ENCODE results near the gene NRARP. TPM values are rescaled to one million over a fixed set of nuclear protein-coding genes. Genes with fewer than 3 reads are reported as not detected.

NRARP gene
- total and polyA plus RNA-seq, 2 donors (not counting 1 experiment from before 2014, with no cell fraction given), result 5.7 to 11.5 TPM

DNA sequence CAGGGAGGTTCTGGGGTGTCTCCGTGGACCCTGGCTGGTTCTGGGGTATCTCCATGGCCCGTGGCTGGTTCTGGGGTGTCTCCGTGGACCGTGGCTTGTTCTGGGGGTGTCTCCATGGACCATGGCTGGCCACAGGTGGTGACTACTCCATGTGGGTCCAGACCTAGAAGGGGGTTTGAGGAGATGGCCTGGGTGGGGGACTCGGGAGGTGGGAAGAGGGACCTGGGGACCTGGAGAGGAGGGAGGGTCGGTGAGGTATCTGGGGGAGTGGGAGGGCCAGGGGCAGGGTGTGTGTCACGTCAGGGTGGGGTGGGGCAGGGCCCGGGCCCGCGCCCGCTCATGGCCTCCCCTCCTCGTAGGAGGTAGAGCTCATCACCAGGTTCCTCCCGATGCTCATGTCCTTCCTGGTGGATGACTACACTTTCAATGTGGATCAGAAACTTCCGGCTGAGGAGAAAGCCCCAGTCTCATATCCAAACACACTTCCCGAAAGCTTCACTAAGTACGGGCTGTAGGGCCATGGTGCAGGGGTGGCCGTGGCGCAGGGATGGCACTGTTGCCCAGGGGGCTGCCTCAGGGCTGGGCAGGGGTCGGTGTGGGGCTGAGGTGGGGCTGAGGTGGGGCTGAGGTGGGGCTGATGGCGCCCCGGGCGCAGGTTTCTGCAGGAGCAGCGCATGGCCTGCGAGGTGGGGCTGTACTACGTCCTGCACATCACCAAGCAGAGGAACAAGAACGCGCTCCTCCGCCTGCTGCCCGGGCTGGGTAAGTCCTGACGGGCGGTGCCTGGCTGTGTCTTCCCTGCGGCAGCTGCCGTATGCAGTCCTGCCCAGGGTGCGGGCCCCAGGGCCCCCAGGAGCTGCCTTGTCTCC lies 35.3 kb downstream of the NRARP start:
- Mint-ChIP-seq H3K4me1 (peaks cover 29% of the 10 kb centered on the region), H3K27me3 (no peaks in the 10 kb centered on the region), H3K9me3 (ENCODE audit: insufficient read depth) (no peaks in the 10 kb centered on the region), H3K4me3 (no peak overlapping the region), H3K27ac (no peak overlapping the region)
- ATAC-seq (ENCODE audit: low read depth) (no peak), DNase-seq (no peak)
- TF ChIP-seq, protein P1, sequence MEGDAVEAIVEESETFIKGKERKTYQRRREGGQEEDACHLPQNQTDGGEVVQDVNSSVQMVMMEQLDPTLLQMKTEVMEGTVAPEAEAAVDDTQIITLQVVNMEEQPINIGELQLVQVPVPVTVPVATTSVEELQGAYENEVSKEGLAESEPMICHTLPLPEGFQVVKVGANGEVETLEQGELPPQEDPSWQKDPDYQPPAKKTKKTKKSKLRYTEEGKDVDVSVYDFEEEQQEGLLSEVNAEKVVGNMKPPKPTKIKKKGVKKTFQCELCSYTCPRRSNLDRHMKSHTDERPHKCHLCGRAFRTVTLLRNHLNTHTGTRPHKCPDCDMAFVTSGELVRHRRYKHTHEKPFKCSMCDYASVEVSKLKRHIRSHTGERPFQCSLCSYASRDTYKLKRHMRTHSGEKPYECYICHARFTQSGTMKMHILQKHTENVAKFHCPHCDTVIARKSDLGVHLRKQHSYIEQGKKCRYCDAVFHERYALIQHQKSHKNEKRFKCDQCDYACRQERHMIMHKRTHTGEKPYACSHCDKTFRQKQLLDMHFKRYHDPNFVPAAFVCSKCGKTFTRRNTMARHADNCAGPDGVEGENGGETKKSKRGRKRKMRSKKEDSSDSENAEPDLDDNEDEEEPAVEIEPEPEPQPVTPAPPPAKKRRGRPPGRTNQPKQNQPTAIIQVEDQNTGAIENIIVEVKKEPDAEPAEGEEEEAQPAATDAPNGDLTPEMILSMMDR (IDR thresholded peaks at IDR 0.05), result no peak
- TF ChIP-seq EZH2 (IDR thresholded peaks at IDR 0.05; ENCODE audit: borderline replicate concordance, insufficient read depth, low read depth, low read length, poor library complexity, severe bottlenecking), result no peak
- POLR2A ChIA-PET, result interaction anchor here (0.6 to 1.1 kb wide), 6 partner anchors 9 to 502 kb away, joined by 3 to 11 read pairs (median 6); partner anchors contain the start of gene MAN1B1
- Histone ChIP-seq H3K27ac (ENCODE audit: low read length in 2 of 2) (no peak overlapping the region), H3K4me2 (replicated peaks; ENCODE audit: low read depth, low read length, poor library complexity, severe bottlenecking) (no peak overlapping the region), H3K79me2 (ENCODE audit: control insufficient read depth, insufficient read depth, low read length) (peaks cover 23% of the 10 kb centered on the region), H3K4me1 (ENCODE audit: control insufficient read depth in 2 of 2, insufficient read depth in 2 of 2, low read length in 2 of 2) (peaks cover 11 to 48% of the 10 kb centered on the region in 2 donors), H4K20me1 (ENCODE audit: control insufficient read depth, insufficient read depth, low read length, poor library complexity, severe bottlenecking) (peaks cover 33% of the 10 kb centered on the region), H3K9ac (ENCODE audit: low read length) (no peak overlapping the region), H3K27me3 (replicated peaks in 1 of 4; ENCODE audit: control extremely low read depth in 1 of 4, control insufficient read depth in 3 of 4, insufficient read depth in 4 of 4, low read length in 3 of 4) (no peaks in the 10 kb centered on the region), H3K9me3 (ENCODE audit: control extremely low read depth in 1 of 3, control insufficient read depth in 2 of 3, insufficient read depth in 1 of 3, low read length in 2 of 3) (no peaks in the 10 kb centered on the region), H3K4me3 (ENCODE audit: control extremely low read depth in 1 of 5, extremely low read depth in 1 of 5, insufficient read depth in 1 of 5, low read depth in 2 of 5, low read length in 4 of 5) (no peak overlapping the region), H3K36me3 (replicated peaks in 1 of 2; ENCODE audit: control extremely low read depth in 1 of 2, control insufficient read depth in 1 of 2, extremely low read depth in 1 of 2, insufficient read depth in 2 of 2, low read length in 1 of 2) (peaks cover 0 to 28% of the 10 kb centered on the region in 2 experiments), H2AFZ (ENCODE audit: insufficient read depth, low read depth, low read length, poor library complexity, severe bottlenecking) (no peak overlapping the region)
- CTCF ChIA-PET, result interaction anchor here (0.6 to 1.5 kb wide), 3 partner anchors 19 to 30 kb away, joined by 3 to 5 read pairs (median 4); no protein-coding TSS in a partner anchor
- intact Hi-C loops (cut with micrococcal nuclease), result no loop called here
- 94% methylated on average over 26 of the region's 34 CpGs for WGBS (ENCODE audit: insufficient coverage)

DNA sequence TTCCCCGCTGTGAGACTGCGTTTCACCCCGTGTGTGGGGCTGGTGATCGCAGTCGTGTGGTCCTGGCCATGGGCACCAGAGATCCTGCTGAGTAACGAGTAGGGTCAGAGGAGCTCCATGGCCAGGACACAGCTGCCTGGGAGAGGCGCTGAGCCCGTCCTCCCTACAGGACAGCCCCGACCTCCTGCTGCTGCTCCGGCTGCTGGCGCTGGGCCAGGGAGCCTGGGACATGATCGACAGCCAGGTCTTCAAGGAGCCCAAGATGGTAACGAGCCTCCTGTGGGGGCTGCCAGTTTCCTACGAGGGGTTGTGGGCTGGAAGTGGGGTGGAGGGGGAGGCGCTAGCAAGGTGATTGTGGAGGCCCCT lies 35.9 kb downstream of the NRARP start:
- CTCF ChIA-PET, result interaction anchor here (0.6 kb wide), 1 partner anchor 18 kb away, joined by 3 read pairs; no protein-coding TSS in a partner anchor
- H3K9me3 ChIP-seq (ENCODE audit: control extremely low read depth in 1 of 3, control insufficient read depth in 2 of 3, insufficient read depth in 1 of 3, low read length in 2 of 3), result no peaks in the 10 kb centered on the region

More for the DNA sequence above, 35.9 kb downstream of the NRARP start:
- Histone ChIP-seq H4K20me1 (ENCODE audit: control insufficient read depth, insufficient read depth, low read length, poor library complexity, severe bottlenecking) (peaks cover 33% of the 10 kb centered on the region), H3K36me3 (replicated peaks in 1 of 2; ENCODE audit: control extremely low read depth in 1 of 2, control insufficient read depth in 1 of 2, extremely low read depth in 1 of 2, insufficient read depth in 2 of 2, low read length in 1 of 2) (peaks cover 0 to 30% of the 10 kb centered on the region in 2 experiments), H3K4me1 (ENCODE audit: control insufficient read depth in 2 of 2, insufficient read depth in 2 of 2, low read length in 2 of 2) (peaks cover 11 to 44% of the 10 kb centered on the region in 2 donors), H3K4me3 (ENCODE audit: control extremely low read depth in 1 of 5, extremely low read depth in 1 of 5, insufficient read depth in 1 of 5, low read depth in 2 of 5, low read length in 4 of 5) (no peak overlapping the region), H3K27ac (ENCODE audit: low read length in 2 of 2) (no peak overlapping the region), H3K79me2 (ENCODE audit: control insufficient read depth, insufficient read depth, low read length) (peaks cover 17% of the 10 kb centered on the region), H3K27me3 (replicated peaks in 1 of 4; ENCODE audit: control extremely low read depth in 1 of 4, control insufficient read depth in 3 of 4, insufficient read depth in 4 of 4, low read length in 3 of 4) (no peaks in the 10 kb centered on the region), H2AFZ (ENCODE audit: insufficient read depth, low read depth, low read length, poor library complexity, severe bottlenecking) (no peak overlapping the region), H3K4me2 (replicated peaks; ENCODE audit: low read depth, low read length, poor library complexity, severe bottlenecking) (no peak overlapping the region), H3K9ac (ENCODE audit: low read length) (no peak overlapping the region)
- POLR2A ChIA-PET, result interaction anchor here (0.6 to 1.1 kb wide), 3 partner anchors 9 to 502 kb away, joined by 3 to 6 read pairs (median 6); partner anchors contain the start of gene MAN1B1
- Mint-ChIP-seq H3K4me1 (peaks cover 25% of the 10 kb centered on the region), H3K9me3 (ENCODE audit: insufficient read depth) (no peaks in the 10 kb centered on the region), H3K27ac (no peak overlapping the region), H3K27me3 (no peaks in the 10 kb centered on the region), H3K4me3 (no peak overlapping the region)
- no peak for DNase-seq
- no peak for ATAC-seq (ENCODE audit: low read depth)
- 96% methylated on average over 15 of the region's 15 CpGs for WGBS (ENCODE audit: insufficient coverage)
- TF ChIP-seq, protein P1 (IDR thresholded peaks at IDR 0.05), result no peak
- no peak for TF ChIP-seq EZH2 (IDR thresholded peaks at IDR 0.05; ENCODE audit: borderline replicate concordance, insufficient read depth, low read depth, low read length, poor library complexity, severe bottlenecking)
- intact Hi-C loops (cut with micrococcal nuclease), result no loop called here
